HG02610 (cell line): ENCODE measurements around the gene PLCH1.

ENCODE experiments used
- ATAC-seq: cut with Tn5 transposase; IDR thresholded peaks from one replicate; pipeline ENCODE4 v1.9.1; 2021; ENCODE audit warnings: mild to moderate bottlenecking, moderate library complexity; ENCODE audit not compliant: unreplicated experiment

Gene PLCH1

GRCh38 chr3:155491696-155492095 lies 253.2 kb downstream of the PLCH1 start:
- ATAC-seq = no peak

GRCh38 chr3:155488671-155489070 lies 256.2 kb downstream of the PLCH1 start:
- ATAC-seq = no peak

- ATAC-seq = no peak
Measured at GRCh38 chr3:155485897-155486296, 259.0 kb downstream of the PLCH1 start.

- ATAC-seq = no peak
Measured at GRCh38 chr3:155481591-155481990, 263.3 kb downstream of the PLCH1 start.

GRCh38 chr3:155481089-155481488 lies 263.8 kb downstream of the PLCH1 start:
- ATAC-seq = no peak

- no peak for ATAC-seq
Measured at GRCh38 chr3:155465664-155466063, 279.2 kb downstream of the PLCH1 start.

- no peak for ATAC-seq
Measured at GRCh38 chr3:155462672-155463071, 282.2 kb downstream of the PLCH1 start.

- no peak for ATAC-seq
Measured at GRCh38 chr3:155457591-155457990, 287.3 kb downstream of the PLCH1 start.

- ATAC-seq = no peak
Measured at GRCh38 chr3:155455765-155456164, 289.1 kb downstream of the PLCH1 start.

GRCh38 chr3:155453512-155453911 lies 291.4 kb downstream of the PLCH1 start:
- no peak for ATAC-seq

GRCh38 chr3:155449613-155450267 lies 295.1 kb downstream of the PLCH1 start:
- no peak for ATAC-seq

- no peak for ATAC-seq
Measured at GRCh38 chr3:155448531-155448930, 296.3 kb downstream of the PLCH1 start.

- ATAC-seq = no peak
Measured at GRCh38 chr3:155446366-155446765, 298.5 kb downstream of the PLCH1 start.

- ATAC-seq = no peak
Measured at GRCh38 chr3:155444771-155445170, 300.1 kb downstream of the PLCH1 start.

GRCh38 chr3:155443815-155444214 lies 301.1 kb downstream of the PLCH1 start:
- ATAC-seq = no peak

GRCh38 chr3:155442072-155442471 lies 302.8 kb downstream of the PLCH1 start:
- no peak for ATAC-seq

GRCh38 chr3:155441506-155441905 lies 303.4 kb downstream of the PLCH1 start:
- ATAC-seq = no peak

GRCh38 chr3:155441026-155441425 lies 303.8 kb downstream of the PLCH1 start:
- ATAC-seq = no peak

GRCh38 chr3:155435821-155436220 lies 309.1 kb downstream of the PLCH1 start:
- no peak for ATAC-seq

GRCh38 chr3:155431856-155432570 lies 312.9 kb downstream of the PLCH1 start:
- no peak for ATAC-seq

GRCh38 chr3:155428563-155428962 lies 316.3 kb downstream of the PLCH1 start:
- ATAC-seq = no peak

GRCh38 chr3:155426524-155427230 lies 318.2 kb downstream of the PLCH1 start:
- ATAC-seq = no peak
